Activated CD4-positive, alpha-beta T cell treated with anti-CD3 and anti-CD28 coated beads, Interleukin-2, amount 50 U/mL, for 4 hours (primary cell): Measurements from ENCODE around the gene AGTRAP.

Experiments used
- DNase-seq, 2 experiments: peaks; one replicate each; pipeline ENCODE4 v3.0.0-alpha.2; 2020

The AGTRAP gene, protein sequence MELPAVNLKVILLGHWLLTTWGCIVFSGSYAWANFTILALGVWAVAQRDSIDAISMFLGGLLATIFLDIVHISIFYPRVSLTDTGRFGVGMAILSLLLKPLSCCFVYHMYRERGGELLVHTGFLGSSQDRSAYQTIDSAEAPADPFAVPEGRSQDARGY

GRCh38 chr1:11735854-11736745 is at the start of gene AGTRAP:
Gene AGTRAP, plus strand, starts transcription at chr1:11736136. Its CDS starts 73 bp downstream, at chr1:11736209.
- peak; percentile 75 to 77 for DNase-seq

DNA sequence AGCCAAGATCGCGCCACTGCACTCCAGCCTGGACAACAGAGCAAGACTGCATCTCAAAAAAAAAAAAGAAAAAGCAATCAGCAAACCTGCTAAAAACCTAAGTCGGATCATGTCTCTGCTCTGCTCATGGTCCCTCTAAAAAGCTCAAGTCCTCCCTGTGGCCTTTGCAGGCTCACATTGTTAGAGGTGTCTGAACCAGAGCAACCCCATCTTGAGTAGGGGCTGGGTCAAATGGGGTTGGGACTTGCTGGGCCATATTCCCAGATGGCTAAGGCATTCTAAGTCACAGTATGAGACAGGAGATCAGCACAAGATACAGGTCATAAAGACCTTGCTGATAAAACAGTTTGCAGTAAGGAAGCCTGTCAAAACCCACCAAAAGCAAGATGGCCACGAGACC is 47.4 kb upstream of the AGTRAP start:
- DNase-seq: no peak

- DNase-seq: no peak
Observed at GRCh38 chr1:11690397-11691301, 45.3 kb upstream of the AGTRAP start.

DNA sequence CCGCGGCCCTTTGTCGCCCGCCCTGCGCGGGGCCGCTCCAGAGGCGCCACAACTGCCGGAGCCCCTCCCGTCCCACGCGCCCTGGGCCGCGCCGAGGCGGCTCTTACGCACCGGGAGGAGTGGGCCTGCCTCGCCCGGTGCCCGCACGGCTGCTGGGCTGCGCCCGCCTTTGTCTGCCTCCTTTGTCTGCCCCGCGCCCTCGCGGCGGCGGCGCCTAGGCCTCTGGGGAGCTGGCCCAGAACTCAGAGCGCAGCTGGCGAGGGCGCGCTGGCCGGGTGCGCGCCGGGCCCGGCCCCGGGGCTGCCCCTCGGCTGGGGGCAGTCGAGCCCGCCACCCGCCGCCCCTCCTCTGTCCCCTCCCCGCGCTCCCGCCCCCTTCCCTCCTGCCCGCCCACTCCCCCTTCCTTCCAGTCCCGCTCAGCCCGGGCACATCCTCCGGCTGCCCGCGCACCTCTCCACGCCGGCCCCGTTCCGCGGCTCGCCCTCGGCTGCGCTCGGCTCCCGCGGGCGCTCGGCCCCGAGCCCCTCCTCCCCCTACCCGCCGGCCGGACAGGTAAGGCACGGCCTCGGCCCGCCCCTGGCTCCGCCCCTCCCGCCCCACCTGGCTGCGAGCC is 44.5 kb upstream of the AGTRAP start, which contains the start of gene DRAXIN:
TSS of gene DRAXIN (plus strand) at position 409 of the 613 bp plus-strand sequence. CDS start 14,549 bp downstream, outside the sequence.
- DNase-seq: no peak

- DNase-seq: no peak
Observed at GRCh38 chr1:11691928-11692711, 43.8 kb upstream of the AGTRAP start.

GRCh38 chr1:11693024-11693590 is 42.8 kb upstream of the AGTRAP start:
- DNase-seq: peak; percentile 18 to 23

DNA sequence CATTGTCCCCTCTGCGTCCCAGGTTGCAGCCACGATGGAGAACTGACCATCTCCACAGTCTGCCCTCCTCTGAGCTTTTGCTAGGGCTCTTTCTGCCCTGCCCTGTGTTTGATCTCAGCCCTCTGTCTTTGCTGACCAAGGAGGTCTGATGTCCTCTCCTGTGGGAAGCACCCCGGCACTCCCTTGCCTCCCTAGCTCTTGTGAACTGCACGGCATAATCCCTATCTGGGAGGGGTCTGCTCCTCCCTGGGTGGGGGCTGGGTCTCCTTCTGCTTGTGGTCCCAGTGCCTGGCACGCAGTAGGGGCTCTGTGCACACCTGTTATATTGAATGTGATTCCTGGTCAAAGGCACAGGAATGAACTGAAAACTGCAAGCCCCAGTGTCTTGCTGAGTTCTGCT is 42.0 kb upstream of the AGTRAP start:
- DNase-seq: no peak

DNA sequence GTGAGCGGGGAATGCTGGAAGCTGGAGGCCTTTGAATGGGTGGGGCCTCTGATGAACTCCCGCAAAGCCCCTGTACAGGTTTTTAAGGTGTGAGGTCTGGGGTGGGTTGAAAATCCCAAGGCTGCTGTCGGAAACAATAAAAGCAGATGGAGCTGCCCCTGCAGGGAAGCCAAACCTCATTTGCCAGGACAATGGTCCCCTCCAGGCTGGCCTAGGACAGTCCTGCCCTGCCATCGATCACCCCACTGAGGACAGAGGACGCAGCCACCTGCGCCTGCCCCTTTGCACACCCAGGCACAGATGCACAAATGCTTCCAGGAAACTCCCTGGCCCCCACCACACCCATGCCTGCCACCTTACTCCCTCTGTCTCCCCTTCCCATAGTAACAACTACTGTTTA is 40.1 kb upstream of the AGTRAP start:
- DNase-seq: no peak

DNA sequence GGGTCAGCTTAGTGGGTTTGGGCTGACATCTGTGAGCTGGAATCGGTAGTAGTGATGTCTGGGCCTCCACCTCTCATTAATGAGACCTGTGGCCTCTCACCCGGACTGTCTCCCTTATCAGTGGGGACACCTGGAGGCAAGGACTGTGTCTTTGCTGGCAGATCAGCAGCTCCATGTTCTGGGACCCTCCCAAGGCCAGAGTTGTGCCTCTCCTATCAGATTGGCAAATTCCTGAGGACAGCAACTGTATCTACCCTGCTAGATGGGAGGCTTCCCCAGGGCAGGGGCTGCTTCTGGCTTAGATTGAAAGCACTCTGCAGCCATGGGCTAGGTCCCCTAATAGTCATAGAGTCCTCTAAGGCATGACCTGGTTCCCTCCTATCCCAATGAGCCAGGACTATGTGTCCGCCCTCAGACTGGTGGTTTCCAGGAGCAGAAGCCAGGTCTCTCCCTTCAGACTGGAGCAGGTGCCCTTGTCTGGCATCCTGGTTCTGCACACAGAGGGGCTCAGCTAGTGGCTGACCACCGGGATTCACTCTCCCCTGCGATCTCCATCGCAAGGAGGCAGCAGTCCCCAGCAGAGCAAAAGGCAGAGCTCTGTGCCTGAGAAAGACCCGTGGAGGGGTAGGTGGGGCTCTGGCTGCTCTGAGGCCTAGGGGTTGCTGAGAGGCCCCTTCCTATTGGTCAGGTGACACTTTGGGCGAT is 38.6 kb upstream of the AGTRAP start:
- DNase-seq: no peak

DNA sequence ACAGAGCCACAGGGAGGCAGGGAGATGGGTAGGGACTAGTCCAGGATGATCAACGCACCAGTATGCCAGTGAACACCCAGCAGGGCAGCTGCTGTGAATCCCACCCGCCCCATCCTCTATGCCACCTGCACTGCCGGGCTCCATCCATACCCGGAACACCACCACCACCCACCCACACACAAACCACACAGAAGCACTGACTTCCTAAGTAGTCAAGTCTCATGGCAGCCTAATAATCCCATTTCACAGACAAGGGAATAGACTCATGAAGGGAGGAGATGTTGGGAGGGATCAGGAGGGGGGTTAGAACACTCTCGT is 38.1 kb upstream of the AGTRAP start:
- no peak for DNase-seq

GRCh38 chr1:11700601-11701467 is 35.1 kb upstream of the AGTRAP start:
- no peak for DNase-seq

GRCh38 chr1:11701551-11701961 is 34.4 kb upstream of the AGTRAP start:
- DNase-seq: no peak

GRCh38 chr1:11701981-11702803 is 33.7 kb upstream of the AGTRAP start:
- no peak for DNase-seq

GRCh38 chr1:11703357-11704193 is 32.4 kb upstream of the AGTRAP start:
- no peak for DNase-seq

DNA sequence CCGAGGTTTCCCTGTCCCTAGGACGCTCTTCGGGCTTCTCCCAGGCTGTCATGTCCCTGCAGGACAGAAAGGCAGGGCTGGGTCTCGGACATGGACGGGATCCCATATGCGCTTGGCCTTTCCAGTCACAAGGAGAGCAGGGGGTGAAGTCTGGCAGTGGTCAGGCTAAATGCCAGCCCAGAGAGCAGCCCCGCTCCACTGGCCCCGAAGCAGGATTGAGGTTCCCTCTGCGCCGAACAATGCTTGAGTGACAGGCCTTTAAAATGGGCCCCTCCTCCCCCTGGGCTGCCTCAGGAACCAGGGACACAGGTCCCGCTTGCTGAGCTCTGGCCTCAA is 31.8 kb upstream of the AGTRAP start:
- no peak for DNase-seq

DNA sequence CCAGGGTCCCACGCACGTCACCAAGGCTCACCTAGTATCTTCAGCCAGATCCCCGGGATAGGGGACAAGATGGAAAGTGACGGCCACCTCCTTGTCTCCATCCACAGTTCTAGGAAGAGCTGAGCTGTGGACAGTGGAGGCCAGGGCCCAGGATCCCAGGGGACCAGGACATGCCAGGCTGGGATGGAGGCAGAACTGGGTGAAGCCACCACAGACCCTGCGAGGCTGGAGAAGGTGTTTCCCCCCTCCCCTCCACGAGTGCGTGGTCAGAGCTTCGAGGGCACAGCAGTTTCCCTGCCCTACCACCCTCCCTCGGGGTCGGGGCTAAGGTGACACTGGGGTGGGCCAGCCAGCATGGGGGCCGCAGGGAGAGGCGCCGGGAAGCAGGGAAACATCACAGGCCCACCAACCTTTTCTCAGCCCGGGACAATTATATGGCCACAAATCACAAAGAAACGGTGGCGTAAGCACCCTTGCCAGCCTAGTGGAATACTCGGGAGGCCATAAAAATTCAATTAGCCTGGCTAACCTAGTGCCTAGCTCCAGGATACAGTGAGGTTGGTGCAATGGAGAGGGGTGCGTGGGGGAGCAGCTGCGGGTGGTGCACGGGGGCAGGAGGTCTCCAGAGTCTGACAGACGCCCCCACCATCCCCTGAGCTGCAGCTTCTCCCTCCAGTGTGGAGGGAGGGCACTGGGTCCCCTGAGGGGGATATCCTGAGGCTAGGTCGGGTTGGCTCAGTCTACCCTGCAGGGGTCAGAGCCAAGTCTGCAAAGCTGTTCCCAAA is 31.1 kb upstream of the AGTRAP start:
- DNase-seq: no peak

GRCh38 chr1:11705596-11705995 is 30.3 kb upstream of the AGTRAP start:
- DNase-seq: no peak
